K562 (cell line): ENCODE measurements around the gene COCH. TPM values are rescaled to one million over a fixed set of nuclear protein-coding genes. Genes with fewer than 3 reads are reported as not detected.

ENCODE experiments used
- ATAC-seq: fragments of 200-7000 bp; cut with Tn5 transposase; 3 replicates; pipeline ENCODE4 v1.9.1; 2020; ENCODE audit warnings: moderate library complexity
- BruUV-seq: library from RNA; stranded (reverse); fragments of 400-500 nt; replicated peaks from 2 replicates; lab custom pipeline; 2021; lab: Mats Ljungman, UMichigan
- CTCF ChIA-PET: fragments of 300-600 bp; formaldehyde crosslinking; extraction: SDS; loops from one replicate; lab custom pipeline; 2021; ENCODE audit warnings: low intra/inter-chr PET ratio; lab: Yijun Ruan, JAX
- POLR2A ChIA-PET: fragments of 300-600, 350-650 bp; sonication (Branson Sonifier 250); formaldehyde crosslinking; extraction: SDS; loops from one replicate; lab custom pipeline; 2021; ENCODE audit warnings: antibody characterized with exemption, inconsistent platforms; lab: Yijun Ruan, JAX
- DNase-seq, 4 experiments: peaks; one replicate each; pipeline versions ENCODE4 v3.0.0 to v3.0.0-alpha.2; 2011 to 2018; ENCODE audit warnings: low spot score in 3 of 4, mixed read lengths in 3 of 4; ENCODE audit errors: extremely low read depth in 1 of 4
- FAIRE-seq: peaks from 2 replicates; lab custom pipeline; 2011; peaks lifted over from hg19 to GRCh38; lab: Jason Lieb, UNC
- H2AFZ ChIP-seq: 2 replicates; pipeline ENCODE4 v1.6.0; 2011; ENCODE audit warnings: low read depth, low read length, control low read depth, inconsistent platforms
- H3K27ac ChIP-seq: fragments of 200-600 bp; 3 replicates; pipeline ENCODE4 v1.8.0; 2011; ENCODE audit warnings: low read depth, mild to moderate bottlenecking, control low read depth, inconsistent platforms, low read length, moderate library complexity, mixed read lengths; ENCODE audit errors: extremely low read depth
- H3K27me3 ChIP-seq, 2 experiments: fragments of 300-600 bp in 1 of 2; 2 replicates in 1 of 2; 3 replicates in 1 of 2; pipeline versions ENCODE4 v1.6.0 to v1.8.0; 2011; ENCODE audit warnings: inconsistent platforms in 2 of 2, low read length in 2 of 2, mild to moderate bottlenecking in 1 of 2, mixed read lengths in 1 of 2, moderate library complexity in 1 of 2; ENCODE audit not compliant: control insufficient read depth in 2 of 2, insufficient read depth in 2 of 2
- H3K36me3 ChIP-seq: fragments of 300-600 bp; 3 replicates; pipeline ENCODE4 v1.8.0; 2011; ENCODE audit warnings: mild to moderate bottlenecking, low read length, inconsistent platforms; ENCODE audit not compliant: control insufficient read depth, insufficient read depth
- H3K4me1 ChIP-seq, 2 experiments: fragments of 200-600 bp in 1 of 2; replicated peaks in 1 of 2; 2 replicates in 1 of 2; 3 replicates in 1 of 2; pipeline versions ENCODE4 v1.5.1 to v1.8.0; 2011; ENCODE audit warnings: inconsistent platforms in 2 of 2, low read length in 2 of 2, mild to moderate bottlenecking in 1 of 2, mixed read lengths in 1 of 2, moderate library complexity in 1 of 2; ENCODE audit not compliant: control insufficient read depth in 2 of 2, insufficient read depth in 2 of 2
- H3K4me2 ChIP-seq: 2 replicates; pipeline ENCODE4 v1.6.1; 2011; ENCODE audit warnings: low read length, control low read depth, inconsistent platforms, mixed read lengths; ENCODE audit not compliant: insufficient read depth
- H3K4me3 ChIP-seq: fragments of 200-600 bp; sonication (generic), shearing (Covaris generic); 2 replicates; pipeline ENCODE4 v1.5.1; 2016; ENCODE audit warnings: control low read depth, inconsistent platforms
- H3K79me2 ChIP-seq: fragments of 200-600 bp; 3 replicates; pipeline ENCODE4 v1.8.0; 2011; ENCODE audit warnings: low read length, inconsistent platforms; ENCODE audit not compliant: control insufficient read depth, insufficient read depth
- H3K9ac ChIP-seq, 2 experiments: 2 replicates each; pipeline versions ENCODE4 v1.6.0 to v1.6.1; 2011; ENCODE audit warnings: low read depth in 2 of 2, low read length in 2 of 2, control low read depth in 1 of 2, inconsistent platforms in 1 of 2, mild to moderate bottlenecking in 1 of 2, mixed read lengths in 1 of 2; ENCODE audit not compliant: insufficient read depth in 1 of 2
- H3K9me1 ChIP-seq: one replicate; pipeline ENCODE4 v1.6.0; 2011; ENCODE audit warnings: inconsistent platforms, mild to moderate bottlenecking, low read length, moderate library complexity; ENCODE audit not compliant: control insufficient read depth, insufficient read depth
- H3K9me3 ChIP-seq: replicated peaks from 2 replicates; pipeline ENCODE4 v1.5.1; 2011; ENCODE audit warnings: low read depth, low read length, inconsistent platforms; ENCODE audit not compliant: control insufficient read depth, insufficient read depth
- H4K20me1 ChIP-seq: replicated peaks from 2 replicates; pipeline ENCODE4 v1.6.1; 2011; ENCODE audit warnings: low read length, inconsistent platforms, mixed read lengths; ENCODE audit not compliant: control insufficient read depth, insufficient read depth
- ARNT ChIP-seq, 2 experiments: fragments of 450-650 bp; IDR thresholded peaks; 2 replicates each; pipeline ENCODE4 v1.6.1; 2016; ENCODE audit warnings: mild to moderate bottlenecking in 1 of 2
- HEY1 ChIP-seq: fragments of 250-450 bp; sonication (Bioruptor Pico); IDR thresholded peaks from 2 replicates; pipeline ENCODE4 v1.5.0; 2020; ENCODE audit warnings: mild to moderate bottlenecking, moderate library complexity, borderline replicate concordance
- L3MBTL2 ChIP-seq: fragments of 450-650 bp; IDR thresholded peaks from 2 replicates; pipeline ENCODE4 v1.6.1; 2016; ENCODE audit warnings: mild to moderate bottlenecking, moderate library complexity
- MTA3 ChIP-seq: fragments of 450-650 bp; formaldehyde crosslinking; IDR thresholded peaks from 2 replicates; pipeline ENCODE4 v1.6.1; 2017; ENCODE audit warnings: mild to moderate bottlenecking, borderline replicate concordance
- SRF ChIP-seq, 2 experiments: fragments of 250-450, 450-650 bp in 1 of 2; sonication (Bioruptor Pico) in 1 of 2; sonication (generic) in 1 of 2; formaldehyde crosslinking; IDR thresholded peaks; 2 replicates each; pipeline versions ENCODE4 v1.5.0 to v1.5.1; 2020 to 2022; ENCODE audit warnings: mild to moderate bottlenecking in 1 of 2, missing genetic modification reagents in 1 of 2
- TRIM24 ChIP-seq, 2 experiments: fragments of 450-650 bp; IDR thresholded peaks; 2 replicates each; pipeline ENCODE4 v1.6.1; 2016
- UBTF ChIP-seq, 2 experiments: IDR thresholded peaks; 2 replicates each; pipeline ENCODE4 v1.6.1; 2012; ENCODE audit warnings: improper control_type of control experiment in 2 of 2, low read depth in 2 of 2, low read length in 2 of 2, borderline replicate concordance in 1 of 2
- ZC3H4 ChIP-seq: sonication (generic); formaldehyde crosslinking; IDR thresholded peaks from 2 replicates; pipeline ENCODE4 v1.9.0; 2021; ENCODE audit warnings: missing genetic modification reagents, borderline replicate concordance
- ZNF282 ChIP-seq: sonication (generic); formaldehyde crosslinking; IDR thresholded peaks from 2 replicates; pipeline ENCODE4 v1.8.1; 2023; ENCODE audit warnings: missing genetic modification reagents
- ZNF785 ChIP-seq: fragments of 250-450 bp; sonication (Bioruptor Pico); IDR thresholded peaks from 2 replicates; pipeline ENCODE4 v1.4.0; 2020; ENCODE audit warnings: mild to moderate bottlenecking
- WGBS: fragments of 100-300 bp; shearing (Covaris generic); methylation state at CpG from one replicate; pipeline ENCODE4 v1.1.6; 2016; ENCODE audit warnings: low coverage, mixed read lengths; ENCODE audit not compliant: insufficient coverage; ENCODE audit errors: missing lambda C conversion rate; 5-methylcytosine and 5-hydroxymethylcytosine counted together
- in situ Hi-C: fragments of 300-500 bp; cut with MboI; formaldehyde crosslinking; loops from 4 replicates; pipeline ENCODE4 v1.15.0; 2018; ENCODE audit warnings: inconsistent platforms, mixed read lengths
- intact Hi-C: fragments of 100-400 bp; cut with micrococcal nuclease; formaldehyde crosslinking; loops from 2 replicates; pipeline ENCODE4 v1.14.2; 2022
- polyA plus RNA-seq, 8 experiments: library from polyadenylated mRNA; depleted of rRNA in 4 of 8; stranded (reverse) in 5 of 8; unstranded in 3 of 8; fragments of >200 nt; fragmentation: Nextera tagmentation in 2 of 8; fragmentation: Illumina TruSeq in 1 of 8; extraction: Ambion mirVana in 2 of 8; extraction: Trizol in 1 of 8; gene quantifications; 2 replicates each; pipeline versions ENCODE4 v1.2.1 to v1.2.3, GENCODE V29; 2011 to 2014; ENCODE audit warnings: inconsistent platforms in 1 of 8, missing spikeins in 1 of 8
- total RNA-seq, 7 experiments: library from RNA; depleted of rRNA in 6 of 7; stranded (reverse); fragments of >200 nt in 6 of 7; fragmentation: Illumina TruSeq in 2 of 7; extraction: Trizol in 2 of 7; gene quantifications; 2 replicates each; pipeline versions ENCODE4 v1.2.1 to v1.2.3, GENCODE V29; 2011 to 2021; ENCODE audit warnings: low replicate concordance in 1 of 7
- TF ChIP-seq, protein P1 (sequence below): sonication (generic); formaldehyde crosslinking; IDR thresholded peaks from 2 replicates; pipeline ENCODE4 v1.9.0; 2022; ENCODE audit warnings: mild to moderate bottlenecking, missing genetic modification reagents
- TF ChIP-seq, protein P2 (sequence below): fragments of 450-650 bp; IDR thresholded peaks from 2 replicates; pipeline ENCODE4 v1.6.1; 2014; ENCODE audit warnings: low read depth, mild to moderate bottlenecking, moderate library complexity, borderline replicate concordance
- TF ChIP-seq, protein P3 (sequence below): sonication (generic); formaldehyde crosslinking; IDR thresholded peaks from 2 replicates; pipeline ENCODE4 v1.8.0; 2022; ENCODE audit warnings: missing genetic modification reagents, mild to moderate bottlenecking, moderate library complexity, borderline replicate concordance

The COCH gene
- total and polyA plus RNA-seq, 9 of the 15 experiments (the other 6 are each of a cell fraction or from before 2014, with no cell fraction given), result 27.0 to 141 (median 69.3) TPM

DNA sequence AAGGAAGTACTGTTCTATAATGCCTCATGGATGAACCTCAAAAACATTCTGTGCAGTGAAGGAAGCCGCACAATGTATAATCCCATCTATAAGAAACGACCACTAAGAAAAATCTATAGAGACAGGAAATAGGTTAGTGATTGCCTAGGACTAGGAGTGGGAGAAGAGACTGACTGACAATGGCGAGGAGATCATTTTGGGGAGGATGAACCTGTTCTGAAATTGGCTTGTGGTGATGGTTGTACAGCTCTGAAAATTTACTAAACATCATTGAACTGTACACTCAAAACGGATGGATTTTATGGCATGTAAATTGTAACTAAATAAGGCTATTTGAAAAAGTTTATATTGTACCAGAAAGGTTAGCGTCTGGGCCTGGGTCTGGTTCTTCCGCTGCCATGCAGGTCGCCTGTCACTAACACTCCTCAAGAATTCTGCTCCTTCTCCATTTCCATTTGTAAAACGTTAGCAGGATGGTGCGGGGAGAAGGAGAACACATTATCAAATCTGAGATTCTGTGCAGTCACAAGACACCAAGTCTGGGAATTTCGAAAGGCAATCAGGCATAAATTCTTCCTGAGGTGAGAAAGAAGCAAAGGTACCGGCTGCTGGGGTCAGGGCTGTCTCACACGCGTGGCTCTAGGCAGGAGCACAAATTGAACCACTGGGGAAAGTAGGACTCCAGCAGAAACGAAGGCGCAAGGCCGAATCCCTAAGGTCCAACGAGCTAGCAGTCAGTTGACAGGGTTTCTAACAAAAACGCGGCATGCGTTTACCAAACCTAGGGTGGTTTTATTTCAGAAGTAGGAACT lies 845 bp upstream of the COCH start (continued):
- TF ChIP-seq ZC3H4 (CRISPR knock-in tag) (no peak), MTA3 (no peak), ZNF785 (CRISPR knock-in tag) (no peak)
- TF ChIP-seq, all 486 proteins: peak for 8

- peak overlapping the region; percentile 97 for H2AFZ ChIP-seq
- peak; percentile 55 for ATAC-seq
- no peaks in the 10 kb centered on the region for H3K27me3 ChIP-seq
- ChIA-PET POLR2A (no interaction called here), CTCF (no interaction called here)
- no TSS peak for BruUV-seq
- intact Hi-C loops (loop anchor here (5.0 kb wide), 1 partner anchor 113 kb away; no protein-coding TSS in a partner anchor), in situ Hi-C loops (no loop called here)
- no peak for FAIRE-seq
- peaks cover 37% of the 10 kb centered on the region for H3K36me3 ChIP-seq
- no peaks in the 10 kb centered on the region for H3K9me3 ChIP-seq
- WGBS, result under 1% methylated on average over 19 of the region's 48 CpGs
- H3K27ac ChIP-seq, result peak overlapping the region; percentile 82
- no peaks in the 10 kb centered on the region for H4K20me1 ChIP-seq
- peaks cover 15 to 22% of the 10 kb centered on the region in 2 experiments; a peak in 4 of 5 replicates for H3K4me1 ChIP-seq
- peak overlapping the region; percentile 90 for H3K4me2 ChIP-seq
- H3K4me3 ChIP-seq, result peak overlapping the region; percentile 70
- DNase-seq, result peak; percentile 29 to 34 (median 34)
- peaks cover 36% of the 10 kb centered on the region for H3K79me2 ChIP-seq
- no peaks in the 10 kb centered on the region for H3K9me1 ChIP-seq
- peak overlapping the region; percentile 82 to 98 for H3K9ac ChIP-seq
- TF ChIP-seq, protein P1, sequence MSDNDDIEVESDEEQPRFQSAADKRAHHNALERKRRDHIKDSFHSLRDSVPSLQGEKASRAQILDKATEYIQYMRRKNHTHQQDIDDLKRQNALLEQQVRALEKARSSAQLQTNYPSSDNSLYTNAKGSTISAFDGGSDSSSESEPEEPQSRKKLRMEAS, result peak; percentile 72
- TF ChIP-seq SRF (CRISPR knock-in tag; IDR thresholded peaks at IDR 0.05), result no peak
- 0 out of 4 replicates have a peak, but pooled peaks of 1 of the 2 experiments have one; percentile 47 for TF ChIP-seq UBTF (IDR thresholded peaks at IDR 0.05; ENCODE audit: borderline replicate concordance in 1 of 2, low read depth in 2 of 2, low read length in 2 of 2)
- TF ChIP-seq, protein P2, sequence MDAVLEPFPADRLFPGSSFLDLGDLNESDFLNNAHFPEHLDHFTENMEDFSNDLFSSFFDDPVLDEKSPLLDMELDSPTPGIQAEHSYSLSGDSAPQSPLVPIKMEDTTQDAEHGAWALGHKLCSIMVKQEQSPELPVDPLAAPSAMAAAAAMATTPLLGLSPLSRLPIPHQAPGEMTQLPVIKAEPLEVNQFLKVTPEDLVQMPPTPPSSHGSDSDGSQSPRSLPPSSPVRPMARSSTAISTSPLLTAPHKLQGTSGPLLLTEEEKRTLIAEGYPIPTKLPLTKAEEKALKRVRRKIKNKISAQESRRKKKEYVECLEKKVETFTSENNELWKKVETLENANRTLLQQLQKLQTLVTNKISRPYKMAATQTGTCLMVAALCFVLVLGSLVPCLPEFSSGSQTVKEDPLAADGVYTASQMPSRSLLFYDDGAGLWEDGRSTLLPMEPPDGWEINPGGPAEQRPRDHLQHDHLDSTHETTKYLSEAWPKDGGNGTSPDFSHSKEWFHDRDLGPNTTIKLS, result 0 out of 2 replicates have a peak, but pooled peaks have one; percentile 34
- TF ChIP-seq ARNT (IDR thresholded peaks at IDR 0.05), result no peak
- peak; percentile 63; the same call in 1 of the 2 replicates for TF ChIP-seq ZNF282
- no peak for TF ChIP-seq HEY1
- TF ChIP-seq TRIM24 (IDR thresholded peaks at IDR 0.05), result no peak
- peak; percentile 90 for TF ChIP-seq L3MBTL2
- TF ChIP-seq, protein P3, sequence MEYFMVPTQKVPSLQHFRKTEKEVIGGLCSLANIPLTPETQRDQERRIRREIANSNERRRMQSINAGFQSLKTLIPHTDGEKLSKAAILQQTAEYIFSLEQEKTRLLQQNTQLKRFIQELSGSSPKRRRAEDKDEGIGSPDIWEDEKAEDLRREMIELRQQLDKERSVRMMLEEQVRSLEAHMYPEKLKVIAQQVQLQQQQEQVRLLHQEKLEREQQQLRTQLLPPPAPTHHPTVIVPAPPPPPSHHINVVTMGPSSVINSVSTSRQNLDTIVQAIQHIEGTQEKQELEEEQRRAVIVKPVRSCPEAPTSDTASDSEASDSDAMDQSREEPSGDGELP (CRISPR knock-in tag), result peak; percentile 37; the same call in 1 of the 2 replicates
These were observed 834 bp downstream of the COCH start for GRCh38 chr14:30874999-30875787.
